PC-3 (cell line): ENCODE measurements around the gene TKTL2. TPM values are rescaled to one million over a fixed set of nuclear protein-coding genes. Genes with fewer than 3 reads are reported as not detected.

Source experiments
- ATAC-seq: fragments of 200-7000 bp; cut with Tn5 transposase; 2 replicates; pipeline ENCODE4 v1.9.1; 2020; ENCODE audit warnings: mild to moderate bottlenecking, moderate library complexity
- Bru-seq: library from RNA; stranded (reverse); fragments of 400-500 nt; gene quantifications from one replicate; lab custom pipeline; 2021; lab: Mats Ljungman, UMichigan
- BruChase-seq, 2 experiments: library from RNA; stranded (reverse); fragments of 400-500 nt; gene quantifications; one replicate each; lab custom pipeline; 2021; lab: Mats Ljungman, UMichigan
- BruUV-seq: library from RNA; stranded (reverse); fragments of 400-500 nt; replicated peaks from 2 replicates; lab custom pipeline; 2021; lab: Mats Ljungman, UMichigan
- CTCF ChIA-PET: fragments of 300-600 bp; sonication (Branson Sonifier 250); formaldehyde crosslinking; loops from one replicate; lab custom pipeline; 2022; ENCODE audit warnings: antibody characterized with exemption; lab: Charles Lee
- POLR2A ChIA-PET: fragments of 300-600 bp; sonication (Branson Sonifier 250); formaldehyde crosslinking; loops from one replicate; lab custom pipeline; 2022; ENCODE audit warnings: antibody characterized with exemption; ENCODE audit not compliant: unreplicated experiment; lab: Charles Lee
- DNase-seq: peaks from one replicate; pipeline ENCODE4 v3.0.0-alpha.2; 2015
- H2AFZ ChIP-seq: fragments of 300-600 bp; sonication (generic); 2 replicates; pipeline ENCODE4 v1.6.0; 2016; ENCODE audit warnings: antibody characterized with exemption, low read length
- H3F3A ChIP-seq: fragments of 300-600 bp; sonication (generic); one replicate; pipeline ENCODE4 v1.6.0; 2017; ENCODE audit warnings: antibody characterized with exemption, low read length, control low read depth, mild to moderate bottlenecking; ENCODE audit not compliant: unreplicated experiment
- H3K27ac ChIP-seq: fragments of 300-600 bp; sonication (generic); 2 replicates; pipeline ENCODE4 v1.5.1; 2016; ENCODE audit warnings: mild to moderate bottlenecking, low read length
- H3K27me3 ChIP-seq: fragments of 300-600 bp; sonication (generic); 2 replicates; pipeline ENCODE4 v1.6.1; 2016; ENCODE audit warnings: low read length, mixed read lengths
- H3K36me3 ChIP-seq: fragments of 300-600 bp; sonication (generic); 2 replicates; pipeline ENCODE4 v1.6.1; 2016; ENCODE audit warnings: low read depth, mixed run types, low read length, mixed read lengths
- H3K4me1 ChIP-seq: fragments of 300-600 bp; sonication (generic); 2 replicates; pipeline ENCODE4 v1.5.1; 2016; ENCODE audit warnings: low read length; ENCODE audit not compliant: insufficient read depth
- H3K4me2 ChIP-seq: fragments of 300-600 bp; sonication (generic); 2 replicates; pipeline ENCODE4 v1.6.0; 2016; ENCODE audit warnings: low read length
- H3K4me3 ChIP-seq: fragments of 300-600 bp; sonication (generic); 2 replicates; pipeline ENCODE4 v1.5.1; 2016; ENCODE audit warnings: mild to moderate bottlenecking, low read length, mixed read lengths
- H3K79me2 ChIP-seq: fragments of 300-600 bp; sonication (generic); 2 replicates; pipeline ENCODE4 v1.6.1; 2017; ENCODE audit warnings: low read length, mixed read lengths
- H3K9ac ChIP-seq: fragments of 300-600 bp; sonication (generic); 2 replicates; pipeline ENCODE4 v1.6.0; 2016; ENCODE audit warnings: mild to moderate bottlenecking, low read length
- H3K9me2 ChIP-seq: fragments of 300-600 bp; sonication (generic); replicated peaks from 2 replicates; pipeline ENCODE4 v1.6.1; 2016; ENCODE audit warnings: mixed run types, low read length, mixed read lengths
- H3K9me3 ChIP-seq: fragments of 300-600 bp; sonication (generic); 2 replicates; pipeline ENCODE4 v1.6.1; 2016; ENCODE audit warnings: low read length, mixed read lengths
- H4K20me1 ChIP-seq: fragments of 300-600 bp; sonication (generic); 2 replicates; pipeline ENCODE4 v1.6.1; 2016; ENCODE audit warnings: low read length, mixed read lengths
- CTCF ChIP-seq: fragments of 300-600 bp; sonication (generic); conservative IDR thresholded peaks from 2 replicates; pipeline ENCODE4 v1.5.1; 2017; ENCODE audit warnings: antibody characterized with exemption, low read depth, mild to moderate bottlenecking, low read length
- EZH2 ChIP-seq: fragments of 300-600 bp; sonication (generic); IDR thresholded peaks from one replicate; pipeline ENCODE4 v1.6.1; 2017; ENCODE audit warnings: antibody characterized with exemption, mild to moderate bottlenecking, low read length; ENCODE audit not compliant: unreplicated experiment
- EZH2phosphoT487 ChIP-seq: fragments of 300-600 bp; sonication (generic); IDR thresholded peaks from 2 replicates; pipeline ENCODE4 v1.6.1; 2018; ENCODE audit warnings: mild to moderate bottlenecking, antibody characterized with exemption, low read length, borderline replicate concordance
- intact Hi-C: fragments of 100-400 bp; cut with micrococcal nuclease; formaldehyde crosslinking; loops from 2 replicates; pipeline ENCODE4 v1.9.0; 2023
- long read RNA-seq: library from polyadenylated mRNA; unstranded; transcript quantifications from one replicate; pipeline ENCODE4 v2.0.0, GENCODE V29; 2021; ENCODE audit not compliant: unreplicated experiment
- total RNA-seq: library from RNA; depleted of rRNA; stranded (reverse); fragments of >200 nt; gene quantifications from 2 replicates; pipeline ENCODE4 v1.2.3, GENCODE V29; 2014; rRNA removed

Gene TKTL2
- total RNA-seq: not detected in 2 replicates
- percentile 20 among the genes with signal in this experiment for Bru-seq, nascent RNA
- percentile 39 among the genes with signal in this experiment for BruChase-seq, experiment 1, labeled RNA remaining after a 6-hour chase
- percentile 38 among the genes with signal in this experiment for BruChase-seq, experiment 2, labeled RNA remaining after a 2-hour chase
- long read RNA-seq: 0 reads

- no peaks in the 10 kb centered on the region for H3K27me3 ChIP-seq
- H3K4me2 ChIP-seq: no peak within 1 kb of the TSS
- no peaks in the 10 kb centered on the region for H3F3A ChIP-seq
- H3K9me3 ChIP-seq: no peaks in the 10 kb centered on the region
- no peak within 1 kb of the TSS for H3K9ac ChIP-seq
- DNase-seq (no peak), ATAC-seq (no peak)
- H2AFZ ChIP-seq: no peak within 1 kb of the TSS
- H3K4me3 ChIP-seq: no peak within 1 kb of the TSS
- no peak within 1 kb of the TSS for H3K27ac ChIP-seq
- no peak for TF ChIP-seq EZH2
- TF ChIP-seq CTCF: no peak
- no peak for TF ChIP-seq EZH2phosphoT487
- no peaks in the 10 kb centered on the region for H3K4me1 ChIP-seq
- no peaks in the 10 kb centered on the region for H3K9me2 ChIP-seq
- BruUV-seq: no TSS peak
- H3K79me2 ChIP-seq: no peaks in the 10 kb centered on the region
- intact Hi-C loops: no loop called here
- POLR2A ChIA-PET: no interaction called here
- CTCF ChIA-PET: no interaction called here
- H3K36me3 ChIP-seq: no peaks in the 10 kb centered on the region
- no peaks in the 10 kb centered on the region for H4K20me1 ChIP-seq
Measured at GRCh38 chr4:163473576-163473975, at the start of gene TKTL2. TSS of gene TKTL2 (minus strand) at chr4:163473754. CDS start at chr4:163473734, 20 bp downstream.

GRCh38 chr4:163515198-163515597 is 41.6 kb upstream of the TKTL2 start:
- peaks cover 18% of the 10 kb centered on the region for H3K79me2 ChIP-seq
- no peak for ATAC-seq
- H3K27ac ChIP-seq: no peak overlapping the region
- H2AFZ ChIP-seq: no peak overlapping the region
- no peak for TF ChIP-seq EZH2phosphoT487
- no peak for TF ChIP-seq EZH2
- TF ChIP-seq CTCF: no peak
- ChIA-PET POLR2A (no interaction called here), CTCF (no interaction called here)
- intact Hi-C loops: no loop called here
- no TSS peak for BruUV-seq
- H4K20me1 ChIP-seq: no peaks in the 10 kb centered on the region
- H3K4me1 ChIP-seq: no peaks in the 10 kb centered on the region
- no peak for DNase-seq
- no peak overlapping the region for H3K9ac ChIP-seq
- no peak overlapping the region for H3K4me2 ChIP-seq
- H3K9me2 ChIP-seq: no peaks in the 10 kb centered on the region
- no peaks in the 10 kb centered on the region for H3K27me3 ChIP-seq
- H3K36me3 ChIP-seq: peaks cover 37% of the 10 kb centered on the region
- H3F3A ChIP-seq: no peaks in the 10 kb centered on the region
- no peaks in the 10 kb centered on the region for H3K9me3 ChIP-seq
- no peak overlapping the region for H3K4me3 ChIP-seq

- no peak overlapping the region for H3K9ac ChIP-seq
- H3K4me3 ChIP-seq: no peak overlapping the region
- H3K36me3 ChIP-seq: peaks cover 23% of the 10 kb centered on the region
- peaks cover 90% of the 10 kb centered on the region for H3K79me2 ChIP-seq
- ATAC-seq (no peak), DNase-seq (no peak)
- TF ChIP-seq EZH2: no peak
- TF ChIP-seq EZH2phosphoT487: no peak
- no peak for TF ChIP-seq CTCF
- no peaks in the 10 kb centered on the region for H3F3A ChIP-seq
- no peak overlapping the region for H3K4me2 ChIP-seq
- CTCF ChIA-PET: no interaction called here
- no peaks in the 10 kb centered on the region for H3K27me3 ChIP-seq
- no peaks in the 10 kb centered on the region for H3K9me3 ChIP-seq
- POLR2A ChIA-PET: no interaction called here
- intact Hi-C loops: no loop called here
- H4K20me1 ChIP-seq: peaks cover 35% of the 10 kb centered on the region; the same call in 1 of the 2 replicates
- peaks cover 19% of the 10 kb centered on the region for H3K4me1 ChIP-seq
- H3K27ac ChIP-seq: no peak overlapping the region
- H3K9me2 ChIP-seq: no peaks in the 10 kb centered on the region
- H2AFZ ChIP-seq: no peak overlapping the region
- no TSS peak for BruUV-seq
Measured at GRCh38 chr4:163505374-163505773, 31.8 kb upstream of the TKTL2 start.
